ENCODE data around the gene PSG3. TPM values are rescaled to one million over a fixed set of nuclear protein-coding genes. Genes with fewer than 3 reads are reported as not detected.
"Not testable (repeated sequence)": the region's sequence is repeated elsewhere in the genome, so short reads cannot be mapped to it uniquely, and the experiment has no call there.

PSG3 gene
- total RNA-seq, 4 donors from 2014 or later = not detected

DNA sequence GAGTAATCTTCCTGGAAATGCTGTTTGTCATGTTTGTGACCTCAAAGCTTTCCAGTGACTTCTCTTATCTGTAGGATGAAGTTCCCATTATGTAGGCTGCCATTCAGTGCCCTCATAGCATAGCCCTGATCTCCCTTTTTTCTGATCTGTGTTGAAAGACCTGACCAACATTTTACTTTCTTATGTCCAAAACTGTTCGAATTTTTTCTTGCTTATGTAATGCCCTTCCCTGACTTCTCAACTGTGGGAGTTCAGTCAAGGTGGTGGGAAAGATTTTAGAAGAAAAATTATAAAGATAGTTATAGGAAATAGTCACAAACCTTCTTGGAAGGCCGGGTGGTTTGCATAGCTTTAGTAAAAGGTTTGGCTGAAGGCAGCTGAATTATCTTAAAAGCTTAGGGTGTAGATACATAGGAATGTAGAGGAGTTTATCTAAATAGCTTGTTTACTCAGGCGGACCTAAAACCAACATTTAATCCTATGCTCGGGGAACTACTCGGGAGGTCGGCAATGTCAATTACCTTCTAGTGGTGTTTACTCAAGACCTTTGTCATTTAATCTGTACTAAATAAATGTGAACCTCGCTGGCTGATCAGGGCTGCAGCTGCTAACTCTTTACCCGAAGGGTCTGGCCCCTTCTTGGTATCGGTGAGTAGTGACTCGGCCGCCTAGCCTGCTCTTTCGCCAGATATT is 44.3 kb downstream of the PSG3 start:
- TF ChIP-seq, protein P1, sequence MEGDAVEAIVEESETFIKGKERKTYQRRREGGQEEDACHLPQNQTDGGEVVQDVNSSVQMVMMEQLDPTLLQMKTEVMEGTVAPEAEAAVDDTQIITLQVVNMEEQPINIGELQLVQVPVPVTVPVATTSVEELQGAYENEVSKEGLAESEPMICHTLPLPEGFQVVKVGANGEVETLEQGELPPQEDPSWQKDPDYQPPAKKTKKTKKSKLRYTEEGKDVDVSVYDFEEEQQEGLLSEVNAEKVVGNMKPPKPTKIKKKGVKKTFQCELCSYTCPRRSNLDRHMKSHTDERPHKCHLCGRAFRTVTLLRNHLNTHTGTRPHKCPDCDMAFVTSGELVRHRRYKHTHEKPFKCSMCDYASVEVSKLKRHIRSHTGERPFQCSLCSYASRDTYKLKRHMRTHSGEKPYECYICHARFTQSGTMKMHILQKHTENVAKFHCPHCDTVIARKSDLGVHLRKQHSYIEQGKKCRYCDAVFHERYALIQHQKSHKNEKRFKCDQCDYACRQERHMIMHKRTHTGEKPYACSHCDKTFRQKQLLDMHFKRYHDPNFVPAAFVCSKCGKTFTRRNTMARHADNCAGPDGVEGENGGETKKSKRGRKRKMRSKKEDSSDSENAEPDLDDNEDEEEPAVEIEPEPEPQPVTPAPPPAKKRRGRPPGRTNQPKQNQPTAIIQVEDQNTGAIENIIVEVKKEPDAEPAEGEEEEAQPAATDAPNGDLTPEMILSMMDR (IDR thresholded peaks at IDR 0.05) = no peak
- no peak for TF ChIP-seq POLR2A (IDR thresholded peaks at IDR 0.05)
- Histone ChIP-seq H3K4me1 (no peaks in the 10 kb centered on the region), H3K36me3 (no peaks in the 10 kb centered on the region), H3K9me3 (no peaks in the 10 kb centered on the region), H3K27me3 (no peaks in the 10 kb centered on the region), H3K27ac (no peak overlapping the region), H3K4me3 (no peak overlapping the region)
- DNase-seq = no peak

DNA sequence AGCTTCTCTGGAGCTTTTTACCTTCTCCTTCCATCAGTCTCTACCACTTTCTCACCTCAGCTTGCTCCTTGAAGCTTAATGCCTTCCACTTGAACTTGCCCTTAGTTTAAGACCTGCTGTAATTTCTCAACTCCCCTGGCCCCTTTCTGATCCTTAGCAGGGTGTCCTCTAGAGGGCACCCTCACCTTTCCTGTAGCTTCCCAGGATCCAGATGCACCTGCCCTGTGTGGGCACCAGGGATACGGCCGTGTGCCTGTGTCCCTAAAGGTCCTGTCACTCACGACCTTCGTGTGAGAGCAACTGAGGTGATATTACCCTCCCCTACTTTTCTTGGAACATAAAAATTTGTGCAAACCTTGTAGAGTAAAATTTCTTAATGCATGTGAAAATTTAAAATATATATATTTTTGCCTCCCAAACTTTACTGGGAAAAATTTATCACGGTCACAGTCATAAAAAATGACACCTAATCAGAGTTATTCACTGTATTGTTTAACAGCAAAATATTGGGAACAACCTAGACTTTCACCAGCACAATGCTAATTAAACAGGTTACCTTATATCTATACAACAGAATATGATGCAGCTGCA is 46.4 kb downstream of the PSG3 start:
- Histone ChIP-seq H3K4me3 (no peak overlapping the region), H3K4me1 (no peaks in the 10 kb centered on the region), H3K9me3 (no peaks in the 10 kb centered on the region), H3K27ac (no peak overlapping the region), H3K27me3 (no peaks in the 10 kb centered on the region), H3K36me3 (no peaks in the 10 kb centered on the region)
- TF ChIP-seq, protein P1 (IDR thresholded peaks at IDR 0.05) = no peak
- TF ChIP-seq POLR2A (IDR thresholded peaks at IDR 0.05) = no peak
- DNase-seq = no peak

DNA sequence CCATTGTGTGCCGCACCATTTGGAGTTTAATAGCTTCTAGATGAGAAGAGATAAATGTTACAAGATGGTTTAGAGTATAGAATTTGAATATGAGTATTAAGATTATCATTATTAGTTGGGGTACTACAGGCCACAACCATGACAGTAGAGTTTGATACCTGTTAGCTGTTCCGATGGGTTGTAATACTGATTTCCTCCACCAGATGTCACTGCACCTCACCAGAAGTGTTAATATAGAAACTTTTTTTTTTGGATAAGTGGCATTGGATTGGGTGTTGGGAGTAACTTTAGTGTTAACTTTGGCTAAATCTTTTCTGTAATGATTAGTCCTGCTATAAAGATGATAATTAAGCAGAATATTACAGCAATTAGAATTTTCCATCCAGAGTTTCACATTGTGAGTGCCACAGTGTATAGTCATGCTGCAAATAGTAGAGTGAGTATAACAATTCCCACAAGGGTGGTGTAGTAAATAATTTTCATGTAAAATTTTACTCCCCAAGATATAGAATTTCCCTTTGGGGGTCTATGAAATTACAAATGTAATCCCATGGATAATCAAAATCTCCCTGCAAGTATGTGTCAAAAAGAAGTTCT is 56.3 kb downstream of the PSG3 start:
- no peak overlapping the region for H3K4me3 ChIP-seq
- H3K27me3 ChIP-seq = no peaks in the 10 kb centered on the region
- H3K9me3 ChIP-seq = peaks cover 0 to 18% (median 6%) of the 10 kb centered on the region in 4 donors
- DNase-seq = peak in 1 of 3 donors; percentile 48
- H3K36me3 ChIP-seq = no peaks in the 10 kb centered on the region
- no peak for TF ChIP-seq POLR2A (IDR thresholded peaks at IDR 0.05)
- TF ChIP-seq, protein P1 (IDR thresholded peaks at IDR 0.05) = peak; percentile 7 to 46 (median 38)
- H3K27ac ChIP-seq = no peak overlapping the region
- H3K4me1 ChIP-seq = no peaks in the 10 kb centered on the region

DNA sequence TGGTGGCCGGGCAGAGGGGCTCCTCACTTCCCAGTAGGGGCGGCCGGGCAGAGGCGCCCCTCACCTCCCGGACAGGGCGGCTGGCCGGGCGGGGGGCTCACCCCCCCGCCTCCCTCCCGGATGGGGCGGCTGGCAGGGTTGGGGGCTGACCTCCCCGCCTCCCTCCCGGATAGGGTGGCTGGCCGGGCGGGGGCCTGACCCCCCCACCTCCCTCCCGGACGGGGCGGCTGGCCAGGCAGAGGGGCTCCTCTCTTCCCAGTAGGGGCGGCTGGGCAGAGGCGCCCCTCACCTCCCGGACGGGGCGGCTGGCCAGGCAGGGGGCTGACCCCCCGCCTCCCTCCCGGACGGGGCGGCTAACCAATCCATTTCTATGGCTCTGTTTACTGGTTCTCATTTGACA is 64.0 kb downstream of the PSG3 start:
- not testable (repeated sequence) for H3K9me3 ChIP-seq

DNA sequence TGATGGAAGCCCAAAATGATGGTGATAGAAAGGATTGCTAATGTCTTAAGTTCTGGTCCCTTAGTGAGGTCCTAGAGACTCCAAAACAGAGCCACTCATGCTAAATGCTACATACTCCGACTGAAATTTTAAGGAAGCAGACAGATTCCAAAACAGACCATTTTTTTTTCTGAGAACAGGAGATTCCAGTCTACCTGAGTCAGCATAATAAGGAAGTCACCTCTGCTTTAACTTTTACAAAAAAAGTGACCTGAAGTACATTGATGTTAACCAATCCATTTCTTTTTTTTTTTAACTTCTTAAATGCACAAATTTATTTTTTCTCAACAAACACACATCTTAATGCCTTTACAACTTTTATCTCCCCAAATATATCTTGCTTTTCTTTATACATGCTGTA is 65.7 kb downstream of the PSG3 start:
- H3K27ac ChIP-seq, H3K4me1 ChIP-seq, H3K4me3 ChIP-seq, H3K36me3 ChIP-seq, H3K27me3 ChIP-seq, DNase-seq, H3K9me3 ChIP-seq: not testable (repeated sequence)

More for the DNA sequence above, 64.0 kb downstream of the PSG3 start:
- not testable (repeated sequence) for H3K27me3 ChIP-seq, H3K36me3 ChIP-seq, H3K27ac ChIP-seq, H3K4me1 ChIP-seq, H3K4me3 ChIP-seq, DNase-seq

Other genes with a start within 250 kb of the PSG3 start
- 100 to 1,000 TPM in 2 of 4 donors, 10 to 100 TPM in 1, 1 to 10 TPM in 1; 5.0 to 146 (median 93.3) TPM for gene CEACAM1, start 212.0 kb downstream of the PSG3 start, total RNA-seq
- not detected for gene CEACAM8, start 145.6 kb downstream of the PSG3 start, total RNA-seq
- not detected for gene PSG8, start 25.2 kb upstream of the PSG3 start, total RNA-seq
- not detected for gene PSG1, start 139.2 kb upstream of the PSG3 start, total RNA-seq
- not detected for gene PSG6, start 177.4 kb upstream of the PSG3 start, total RNA-seq
- gene PSG7, start 196.7 kb upstream of the PSG3 start, total RNA-seq = not detected